NCI-H2227 treated with DMSO at 0.1 percent for 48 hours (cell line): ENCODE results near the gene DEK.
"Not testable (repeated sequence)": the region's sequence is repeated elsewhere in the genome, so short reads cannot be mapped to it uniquely, and the experiment has no call there.

ENCODE experiments used
- DNase-seq: peaks from one replicate; lab custom pipeline; 2025; lab: John Stamatoyannopoulos, UW

DEK gene

GRCh38 chr6:18264219-18264922, at the start of gene DEK:
DEK (minus strand) TSS chr6:18264530; CDS start chr6:18263987, 543 bp downstream.
- peak; percentile 87 for DNase-seq

- DNase-seq, result no peak
These were observed 48.0 kb upstream of the DEK start for GRCh38 chr6:18312368-18312767.

- not testable (repeated sequence) for DNase-seq
These were observed 45.7 kb upstream of the DEK start for GRCh38 chr6:18310010-18310409.

- DNase-seq, result no peak
These were observed 44.7 kb upstream of the DEK start for GRCh38 chr6:18309046-18309445.

GRCh38 chr6:18308070-18308735, 43.9 kb upstream of the DEK start:
- DNase-seq, result no peak

GRCh38 chr6:18306977-18307376, 42.6 kb upstream of the DEK start:
- DNase-seq, result no peak

- DNase-seq, result no peak
These were observed 38.5 kb upstream of the DEK start for GRCh38 chr6:18302561-18303439.

GRCh38 chr6:18293076-18293904, 29.0 kb upstream of the DEK start:
- DNase-seq, result no peak

GRCh38 chr6:18289283-18289682, 25.0 kb upstream of the DEK start:
- no peak for DNase-seq

GRCh38 chr6:18284261-18284660, 19.9 kb upstream of the DEK start:
- DNase-seq, result no peak

GRCh38 chr6:18281564-18281963, 17.2 kb upstream of the DEK start:
- no peak for DNase-seq

- DNase-seq, result no peak
These were observed 15.8 kb upstream of the DEK start for GRCh38 chr6:18280084-18280483.

GRCh38 chr6:18279422-18279821, 15.1 kb upstream of the DEK start:
- DNase-seq, result no peak

GRCh38 chr6:18277237-18278006, 13.1 kb upstream of the DEK start:
- no peak for DNase-seq

- no peak for DNase-seq
These were observed 12.4 kb upstream of the DEK start for GRCh38 chr6:18276610-18277236.

- DNase-seq, result no peak
These were observed 5.9 kb upstream of the DEK start for GRCh38 chr6:18270216-18270615.

- DNase-seq, result no peak
These were observed 5.4 kb upstream of the DEK start for GRCh38 chr6:18269717-18270116.

- DNase-seq, result no peak
These were observed 4.9 kb upstream of the DEK start for GRCh38 chr6:18269253-18269652.

GRCh38 chr6:18268066-18268465, 3.7 kb upstream of the DEK start:
- DNase-seq, result no peak

GRCh38 chr6:18266523-18266912, 2.2 kb upstream of the DEK start:
- no peak for DNase-seq
